Measurements from ENCODE around the gene ANO3.

DNA sequence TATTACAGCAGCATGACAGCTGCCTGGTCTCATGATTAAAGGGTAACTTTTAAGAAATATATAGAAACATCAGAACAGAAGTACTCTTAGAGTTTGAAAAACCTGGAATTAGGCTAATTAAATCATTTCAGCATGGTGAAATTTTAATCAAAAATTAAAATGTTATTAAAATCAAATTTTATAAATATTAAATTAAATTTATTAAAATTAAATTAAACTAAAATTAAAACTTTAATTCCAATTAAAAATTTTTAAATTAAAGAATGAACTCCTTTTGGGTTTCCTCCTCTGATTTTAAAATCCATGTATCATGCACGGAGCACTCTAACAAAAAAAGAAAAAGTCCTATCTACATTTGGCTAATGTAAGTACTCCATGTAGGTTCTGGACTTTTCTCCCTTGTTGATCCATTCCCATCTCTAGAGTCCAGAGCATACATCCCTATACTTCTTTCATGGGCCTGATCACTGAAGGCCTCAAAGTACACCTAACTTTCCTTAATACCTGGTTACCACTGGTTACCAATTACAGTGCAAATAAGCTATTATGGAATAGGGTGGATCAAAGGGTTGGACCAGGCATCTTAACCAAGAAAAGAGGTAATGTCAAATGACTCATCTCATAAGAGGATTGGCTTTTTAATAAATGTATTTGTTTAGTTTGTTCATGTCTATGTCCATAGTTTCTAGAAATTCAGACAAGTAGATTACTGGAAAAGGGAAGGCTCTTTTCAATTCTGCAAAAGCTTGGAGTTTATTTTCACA is 288.5 kb downstream of the ANO3 start:
- TF ChIP-seq, protein P1, sequence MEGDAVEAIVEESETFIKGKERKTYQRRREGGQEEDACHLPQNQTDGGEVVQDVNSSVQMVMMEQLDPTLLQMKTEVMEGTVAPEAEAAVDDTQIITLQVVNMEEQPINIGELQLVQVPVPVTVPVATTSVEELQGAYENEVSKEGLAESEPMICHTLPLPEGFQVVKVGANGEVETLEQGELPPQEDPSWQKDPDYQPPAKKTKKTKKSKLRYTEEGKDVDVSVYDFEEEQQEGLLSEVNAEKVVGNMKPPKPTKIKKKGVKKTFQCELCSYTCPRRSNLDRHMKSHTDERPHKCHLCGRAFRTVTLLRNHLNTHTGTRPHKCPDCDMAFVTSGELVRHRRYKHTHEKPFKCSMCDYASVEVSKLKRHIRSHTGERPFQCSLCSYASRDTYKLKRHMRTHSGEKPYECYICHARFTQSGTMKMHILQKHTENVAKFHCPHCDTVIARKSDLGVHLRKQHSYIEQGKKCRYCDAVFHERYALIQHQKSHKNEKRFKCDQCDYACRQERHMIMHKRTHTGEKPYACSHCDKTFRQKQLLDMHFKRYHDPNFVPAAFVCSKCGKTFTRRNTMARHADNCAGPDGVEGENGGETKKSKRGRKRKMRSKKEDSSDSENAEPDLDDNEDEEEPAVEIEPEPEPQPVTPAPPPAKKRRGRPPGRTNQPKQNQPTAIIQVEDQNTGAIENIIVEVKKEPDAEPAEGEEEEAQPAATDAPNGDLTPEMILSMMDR (IDR thresholded peaks at IDR 0.05; ENCODE audit: insufficient read depth, low read length, poor library complexity, severe bottlenecking) = no peak
- TF ChIP-seq EZH2phosphoT487 (conservative IDR thresholded peaks at IDR 0.05; ENCODE audit: low read length) = no peak
